ENCODE results near the gene VWA2. TPM values are rescaled to one million over a fixed set of nuclear protein-coding genes. Genes with fewer than 3 reads are reported as not detected.

VWA2 gene
- polyA plus RNA-seq, 1 donor (not counting 4 experiments of a cell fraction or from before 2014, with no cell fraction given) = 0.41 TPM

DNA sequence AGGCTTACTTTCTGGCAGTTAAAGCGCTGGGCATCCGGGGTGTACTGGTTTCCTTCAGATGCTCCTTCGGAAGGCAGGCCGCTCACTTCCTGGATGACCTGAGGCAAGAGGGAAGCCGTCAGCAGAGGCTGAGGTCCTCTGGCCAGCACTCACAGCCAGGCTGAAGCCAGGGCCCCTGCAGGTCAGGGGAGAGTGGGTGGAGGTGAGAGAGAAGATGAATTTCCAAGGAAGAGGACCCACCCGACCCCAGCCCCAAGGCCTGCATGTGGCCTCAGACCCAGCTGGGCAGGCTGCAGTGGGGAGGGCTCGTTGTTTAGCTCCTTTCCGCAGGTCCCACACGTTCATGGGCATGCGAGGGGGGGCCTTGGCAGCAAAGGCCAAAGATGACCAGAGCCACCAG, 71.3 kb downstream of the VWA2 start:
- H3K27ac ChIP-seq (ENCODE audit: control insufficient read depth, insufficient read depth, low read length) = no peak overlapping the region
- peaks cover 18 to 44% of the 10 kb centered on the region in 2 experiments for H3K36me3 ChIP-seq (ENCODE audit: control insufficient read depth in 2 of 2, extremely low read depth in 1 of 2, insufficient read depth in 2 of 2, low read length in 2 of 2)
- H3K79me2 ChIP-seq (ENCODE audit: control insufficient read depth, insufficient read depth, low read length) = no peaks in the 10 kb centered on the region
- H3K9me3 ChIP-seq (ENCODE audit: control insufficient read depth, low read depth, low read length) = no peaks in the 10 kb centered on the region
- FAIRE-seq (no peak), DNase-seq (ENCODE audit: low read depth, low spot score) (no peak)
- no peak for TF ChIP-seq EZH2 (IDR thresholded peaks at IDR 0.05; ENCODE audit: low read length)
- TF ChIP-seq, protein P1, sequence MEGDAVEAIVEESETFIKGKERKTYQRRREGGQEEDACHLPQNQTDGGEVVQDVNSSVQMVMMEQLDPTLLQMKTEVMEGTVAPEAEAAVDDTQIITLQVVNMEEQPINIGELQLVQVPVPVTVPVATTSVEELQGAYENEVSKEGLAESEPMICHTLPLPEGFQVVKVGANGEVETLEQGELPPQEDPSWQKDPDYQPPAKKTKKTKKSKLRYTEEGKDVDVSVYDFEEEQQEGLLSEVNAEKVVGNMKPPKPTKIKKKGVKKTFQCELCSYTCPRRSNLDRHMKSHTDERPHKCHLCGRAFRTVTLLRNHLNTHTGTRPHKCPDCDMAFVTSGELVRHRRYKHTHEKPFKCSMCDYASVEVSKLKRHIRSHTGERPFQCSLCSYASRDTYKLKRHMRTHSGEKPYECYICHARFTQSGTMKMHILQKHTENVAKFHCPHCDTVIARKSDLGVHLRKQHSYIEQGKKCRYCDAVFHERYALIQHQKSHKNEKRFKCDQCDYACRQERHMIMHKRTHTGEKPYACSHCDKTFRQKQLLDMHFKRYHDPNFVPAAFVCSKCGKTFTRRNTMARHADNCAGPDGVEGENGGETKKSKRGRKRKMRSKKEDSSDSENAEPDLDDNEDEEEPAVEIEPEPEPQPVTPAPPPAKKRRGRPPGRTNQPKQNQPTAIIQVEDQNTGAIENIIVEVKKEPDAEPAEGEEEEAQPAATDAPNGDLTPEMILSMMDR (optimal IDR thresholded peaks at IDR 0.05 in 1 of 3, IDR thresholded peaks at IDR 0.05 in 1 of 3, conservative IDR thresholded peaks at IDR 0.05 in 1 of 3; ENCODE audit: extremely low read depth in 1 of 3, insufficient read depth in 2 of 3, low read length in 3 of 3) = no peak
- H4K20me1 ChIP-seq (ENCODE audit: control insufficient read depth, extremely low read depth, insufficient read depth, low read length) = no peaks in the 10 kb centered on the region
- H3K4me3 ChIP-seq (ENCODE audit: control insufficient read depth in 2 of 3, extremely low read depth in 1 of 3, insufficient read depth in 2 of 3, low read depth in 1 of 3, low read length in 3 of 3) = no peak overlapping the region
- dilution Hi-C loops (cut with MboI; ENCODE audit: extremely low pct_ligation_motif_present, low sequenced_read_pairs) = no loop called here
- no peak overlapping the region for H2AFZ ChIP-seq (ENCODE audit: control insufficient read depth, low read length)
- no peak overlapping the region for H3K9ac ChIP-seq (ENCODE audit: control insufficient read depth, extremely low read depth, insufficient read depth, low read length)
- H3K9me1 ChIP-seq (ENCODE audit: control insufficient read depth, extremely low read depth, insufficient read depth, low read length) = no peaks in the 10 kb centered on the region
- peaks cover 10% of the 10 kb centered on the region for H3K4me1 ChIP-seq (ENCODE audit: control insufficient read depth, extremely low read depth, insufficient read depth, low read length)
- no peak overlapping the region for H3K4me2 ChIP-seq (ENCODE audit: control insufficient read depth, extremely low read depth, insufficient read depth, low read depth, low read length)
- H3K27me3 ChIP-seq (ENCODE audit: control insufficient read depth, extremely low read depth, insufficient read depth, low read length) = no peaks in the 10 kb centered on the region

DNA sequence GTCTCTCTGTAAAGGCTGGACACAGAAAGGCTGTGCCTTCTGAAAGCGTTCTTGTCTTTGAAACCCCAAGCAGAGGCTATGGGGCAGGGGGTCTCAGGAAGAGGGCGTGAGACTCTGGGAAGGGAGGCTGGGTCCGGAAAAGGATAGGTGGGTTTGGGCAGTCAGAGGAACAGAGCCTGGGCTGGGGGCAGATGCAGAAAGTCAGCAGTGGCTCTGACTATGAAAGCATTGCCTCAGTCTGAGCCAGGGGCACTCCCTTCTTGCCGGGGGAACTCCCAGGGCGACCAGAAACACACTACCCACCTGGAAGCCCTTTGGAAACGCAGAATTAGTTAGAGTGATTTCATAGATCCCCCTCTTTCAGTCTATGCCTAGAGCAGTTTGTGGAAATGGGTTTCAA, 72.0 kb downstream of the VWA2 start:
- FAIRE-seq = no peak
- TF ChIP-seq EZH2 (IDR thresholded peaks at IDR 0.05; ENCODE audit: low read length) = no peak
- TF ChIP-seq, protein P1 (optimal IDR thresholded peaks at IDR 0.05 in 1 of 3, IDR thresholded peaks at IDR 0.05 in 1 of 3, conservative IDR thresholded peaks at IDR 0.05 in 1 of 3; ENCODE audit: extremely low read depth in 1 of 3, insufficient read depth in 2 of 3, low read length in 3 of 3) = no peak
- dilution Hi-C loops (cut with MboI; ENCODE audit: extremely low pct_ligation_motif_present, low sequenced_read_pairs) = no loop called here

More for the DNA sequence above, 72.0 kb downstream of the VWA2 start:
- DNase-seq (ENCODE audit: low read depth, low spot score) = no peak
- Histone ChIP-seq H4K20me1 (ENCODE audit: control insufficient read depth, extremely low read depth, insufficient read depth, low read length) (no peaks in the 10 kb centered on the region), H3K9me3 (ENCODE audit: control insufficient read depth, low read depth, low read length) (no peaks in the 10 kb centered on the region), H3K79me2 (ENCODE audit: control insufficient read depth, insufficient read depth, low read length) (no peaks in the 10 kb centered on the region), H3K27me3 (ENCODE audit: control insufficient read depth, extremely low read depth, insufficient read depth, low read length) (no peaks in the 10 kb centered on the region), H3K4me2 (ENCODE audit: control insufficient read depth, extremely low read depth, insufficient read depth, low read depth, low read length) (no peak overlapping the region), H3K27ac (ENCODE audit: control insufficient read depth, insufficient read depth, low read length) (no peak overlapping the region), H3K4me1 (ENCODE audit: control insufficient read depth, extremely low read depth, insufficient read depth, low read length) (peaks cover 10% of the 10 kb centered on the region), H3K4me3 (ENCODE audit: control insufficient read depth in 2 of 3, extremely low read depth in 1 of 3, insufficient read depth in 2 of 3, low read depth in 1 of 3, low read length in 3 of 3) (no peak overlapping the region), H3K9ac (ENCODE audit: control insufficient read depth, extremely low read depth, insufficient read depth, low read length) (no peak overlapping the region), H3K9me1 (ENCODE audit: control insufficient read depth, extremely low read depth, insufficient read depth, low read length) (no peaks in the 10 kb centered on the region), H2AFZ (ENCODE audit: control insufficient read depth, low read length) (no peak overlapping the region), H3K36me3 (ENCODE audit: control insufficient read depth in 2 of 2, extremely low read depth in 1 of 2, insufficient read depth in 2 of 2, low read length in 2 of 2) (peaks cover 18 to 44% of the 10 kb centered on the region in 2 experiments)

Measured in keratinocyte (primary cell).